B cell (primary cell): Measurements from ENCODE around the gene TBC1D21.

Source experiments
- EZH2 ChIP-seq: IDR thresholded peaks from 2 replicates; pipeline ENCODE4 v1.6.1; 2012; ENCODE audit warnings: borderline replicate concordance, low read depth, mild to moderate bottlenecking, moderate library complexity, low read length; ENCODE audit not compliant: insufficient read depth, poor library complexity, severe bottlenecking
- TF ChIP-seq, protein P1 (sequence below): fragments of 200-600 bp; IDR thresholded peaks from one replicate; pipeline ENCODE4 v1.8.0; 2022; ENCODE audit warnings: antibody characterized with exemption, mild to moderate bottlenecking

DNA sequence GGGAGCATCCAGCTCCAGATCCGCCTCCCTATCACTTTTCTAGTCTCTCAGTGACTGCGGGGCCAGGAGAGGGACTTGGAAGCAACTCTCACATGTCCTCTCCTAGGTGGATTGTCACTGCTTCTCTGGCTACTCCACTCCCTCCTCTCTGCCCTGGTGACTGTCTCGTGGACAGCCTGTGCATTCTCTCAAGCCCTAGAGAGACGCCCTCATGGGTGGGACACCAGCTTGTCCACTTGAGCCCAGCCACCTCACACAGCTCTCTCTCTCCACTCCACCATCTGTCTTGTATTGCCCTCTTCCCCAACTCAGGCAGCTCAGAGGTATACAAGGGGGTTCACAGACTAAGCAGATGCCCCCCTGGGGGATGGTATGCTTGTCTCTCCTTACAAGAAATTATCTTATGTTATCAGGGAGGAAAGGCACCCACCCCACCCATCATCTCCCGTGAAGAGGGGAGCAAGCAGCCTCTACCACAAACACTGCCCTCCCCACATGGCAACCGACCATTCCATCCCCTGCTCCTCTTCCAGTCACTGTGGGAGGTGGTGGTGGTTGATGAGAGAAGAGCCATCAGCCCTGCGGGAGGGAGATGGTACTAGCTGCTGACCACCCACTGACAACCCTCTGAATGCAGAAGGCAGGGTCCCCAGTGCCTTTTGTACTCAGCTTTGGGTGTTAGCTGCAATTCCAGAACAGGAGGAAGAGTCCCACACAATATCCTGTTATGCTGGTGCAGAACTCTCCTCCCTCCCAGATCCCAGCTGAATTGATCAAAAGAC is 37.3 kb downstream of the TBC1D21 start:
- TF ChIP-seq, protein P1, sequence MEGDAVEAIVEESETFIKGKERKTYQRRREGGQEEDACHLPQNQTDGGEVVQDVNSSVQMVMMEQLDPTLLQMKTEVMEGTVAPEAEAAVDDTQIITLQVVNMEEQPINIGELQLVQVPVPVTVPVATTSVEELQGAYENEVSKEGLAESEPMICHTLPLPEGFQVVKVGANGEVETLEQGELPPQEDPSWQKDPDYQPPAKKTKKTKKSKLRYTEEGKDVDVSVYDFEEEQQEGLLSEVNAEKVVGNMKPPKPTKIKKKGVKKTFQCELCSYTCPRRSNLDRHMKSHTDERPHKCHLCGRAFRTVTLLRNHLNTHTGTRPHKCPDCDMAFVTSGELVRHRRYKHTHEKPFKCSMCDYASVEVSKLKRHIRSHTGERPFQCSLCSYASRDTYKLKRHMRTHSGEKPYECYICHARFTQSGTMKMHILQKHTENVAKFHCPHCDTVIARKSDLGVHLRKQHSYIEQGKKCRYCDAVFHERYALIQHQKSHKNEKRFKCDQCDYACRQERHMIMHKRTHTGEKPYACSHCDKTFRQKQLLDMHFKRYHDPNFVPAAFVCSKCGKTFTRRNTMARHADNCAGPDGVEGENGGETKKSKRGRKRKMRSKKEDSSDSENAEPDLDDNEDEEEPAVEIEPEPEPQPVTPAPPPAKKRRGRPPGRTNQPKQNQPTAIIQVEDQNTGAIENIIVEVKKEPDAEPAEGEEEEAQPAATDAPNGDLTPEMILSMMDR = no peak
- no peak for TF ChIP-seq EZH2
